DOHH2 (cell line): ENCODE data around the gene TTC7B.
"Not testable (repeated sequence)": the region's sequence is repeated elsewhere in the genome, so short reads cannot be mapped to it uniquely, and the experiment has no call there.

ENCODE experiments used
- CTCF ChIP-seq: fragments of 200-600 bp; sonication (generic); IDR thresholded peaks from one replicate; pipeline ENCODE4 v1.5.1; 2014; ENCODE audit warnings: antibody characterized with exemption, mild to moderate bottlenecking, low read depth, low read length; ENCODE audit not compliant: poor library complexity, severe bottlenecking
- EZH2phosphoT487 ChIP-seq: fragments of 200-600 bp; sonication (generic); IDR thresholded peaks from 2 replicates; pipeline ENCODE4 v1.6.1; 2017; ENCODE audit warnings: borderline replicate concordance, mild to moderate bottlenecking, antibody characterized with exemption, low read length, moderate library complexity, mixed read lengths

- not testable (repeated sequence) for TF ChIP-seq CTCF, EZH2phosphoT487
Observed at GRCh38 chr14:90823542-90823941, 7.3 kb upstream of the TTC7B start.
